Measurements from ENCODE around the gene P4HTM. TPM values are rescaled to one million over a fixed set of nuclear protein-coding genes. Genes with fewer than 3 reads are reported as not detected.

The P4HTM gene
- polyA plus RNA-seq, 2 donors: 10.7 to 14.5 TPM

DNA sequence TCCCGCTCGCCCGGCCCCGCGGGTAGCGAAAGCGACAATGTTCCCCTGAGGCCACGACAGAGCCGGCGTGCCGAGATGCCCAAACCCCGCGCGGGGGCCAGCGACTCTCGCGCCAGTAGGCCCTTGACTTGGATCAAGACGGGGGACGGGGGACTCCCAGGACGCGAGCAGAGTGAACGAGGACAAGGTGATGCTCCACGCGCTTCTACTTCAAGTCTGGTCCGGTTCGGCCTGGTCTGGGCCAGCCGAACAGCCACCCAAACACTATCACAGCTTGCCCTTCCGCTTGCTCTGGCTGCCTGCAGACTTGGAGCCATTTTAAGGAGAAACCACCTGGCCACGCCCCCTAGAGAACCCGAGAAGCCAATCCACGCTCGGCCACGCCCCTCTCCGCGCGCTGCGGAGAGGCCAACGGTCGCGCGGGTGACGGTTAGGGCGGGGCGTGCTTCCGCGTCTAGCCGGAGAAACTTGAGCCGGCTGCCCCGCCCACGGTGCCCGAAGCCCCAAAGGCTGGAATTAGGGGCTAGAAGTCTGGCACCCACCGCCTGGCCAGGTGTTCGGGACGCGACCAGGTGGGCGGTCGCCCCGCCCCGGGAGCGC is 31.3 kb downstream of the P4HTM start:
- WGBS, 2 donors: 0% methylated on average over 60 of the region's 60 CpGs
- peak overlapping the region; percentile 100 for H3K27ac ChIP-seq (ENCODE audit: low read depth in 2 of 2, low read length in 1 of 2)
- H3K36me3 ChIP-seq (ENCODE audit: control insufficient read depth in 2 of 2, insufficient read depth in 2 of 2, low read length in 1 of 2): peaks cover 2 to 30% of the 10 kb centered on the region in 2 donors
- peaks cover 8 to 25% of the 10 kb centered on the region in 2 donors for H3K4me1 ChIP-seq (ENCODE audit: control insufficient read depth in 2 of 2, insufficient read depth in 2 of 2, low read length in 1 of 2)
- H3K27me3 ChIP-seq (ENCODE audit: control insufficient read depth in 1 of 2, insufficient read depth in 2 of 2, low read length in 2 of 2): no peaks in the 10 kb centered on the region
- no peaks in the 10 kb centered on the region for H3K9me3 ChIP-seq (ENCODE audit: control insufficient read depth in 2 of 2, insufficient read depth in 1 of 2, low read depth in 1 of 2, low read length in 1 of 2)
- H3K4me3 ChIP-seq (ENCODE audit: low read depth in 1 of 2, low read length in 2 of 2): peak overlapping the region; percentile 68 to 94

DNA sequence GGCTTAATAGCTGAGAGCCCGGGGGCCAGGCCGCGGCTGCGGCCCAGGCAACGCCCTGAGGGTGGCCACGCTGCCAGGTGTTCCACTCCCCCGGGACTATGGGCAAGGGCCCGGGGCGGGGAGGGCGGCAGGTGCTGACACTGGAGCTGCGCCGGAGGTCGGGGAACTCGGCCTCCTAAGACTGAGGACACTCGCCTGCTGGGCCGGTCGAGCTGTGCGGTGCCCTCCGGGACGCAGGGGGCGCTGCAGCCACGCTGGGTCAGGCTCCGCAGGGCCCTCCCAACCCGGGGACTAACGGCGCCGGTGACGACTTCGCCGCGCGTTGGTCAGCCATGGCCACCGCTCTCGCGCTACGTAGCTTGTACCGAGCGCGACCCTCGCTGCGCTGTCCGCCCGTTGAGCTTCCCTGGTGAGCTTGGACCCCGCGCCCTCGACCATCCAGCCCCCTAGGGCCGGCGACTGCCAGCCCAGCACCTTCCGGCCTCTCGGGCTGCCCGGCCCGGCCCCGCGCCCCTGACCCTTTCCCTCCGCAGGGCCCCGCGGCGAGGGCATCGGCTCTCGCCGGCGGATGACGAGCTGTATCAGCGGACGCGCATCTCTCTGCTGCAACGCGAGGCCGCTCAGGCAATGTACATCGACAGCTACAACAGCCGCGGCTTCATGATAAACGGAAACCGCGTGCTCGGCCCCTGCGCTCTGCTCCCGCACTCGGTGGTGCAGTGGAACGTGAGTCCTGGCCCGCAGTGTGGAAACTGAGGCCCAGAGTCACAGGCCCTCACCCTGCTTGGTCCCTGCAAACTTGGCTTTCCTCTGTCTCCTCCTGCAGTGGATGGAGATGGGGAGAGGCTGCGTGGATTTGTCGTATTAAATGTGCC is 32.0 kb downstream of the P4HTM start, which contains the start of gene NDUFAF3:
Gene NDUFAF3, plus strand, starts transcription at position 309 of the 875 bp plus-strand sequence. Its CDS starts 24 bp downstream, at position 333.
- 0 to 1% methylated on average over 81 to 83 of the region's 83 CpGs for WGBS, 2 donors
- Histone ChIP-seq H3K9me3 (ENCODE audit: control insufficient read depth in 2 of 2, insufficient read depth in 1 of 2, low read depth in 1 of 2, low read length in 1 of 2) (no peaks in the 10 kb centered on the region), H3K27me3 (ENCODE audit: control insufficient read depth in 1 of 2, insufficient read depth in 2 of 2, low read length in 2 of 2) (no peaks in the 10 kb centered on the region), H3K4me3 (ENCODE audit: low read depth in 1 of 2, low read length in 2 of 2) (peak within 1 kb of the TSS; percentile 68 to 94), H3K4me1 (ENCODE audit: control insufficient read depth in 2 of 2, insufficient read depth in 2 of 2, low read length in 1 of 2) (peaks cover 8 to 24% of the 10 kb centered on the region in 2 donors), H3K27ac (ENCODE audit: low read depth in 2 of 2, low read length in 1 of 2) (peak within 1 kb of the TSS; percentile 100), H3K36me3 (ENCODE audit: control insufficient read depth in 2 of 2, insufficient read depth in 2 of 2, low read length in 1 of 2) (peaks cover 2 to 32% of the 10 kb centered on the region in 2 donors)

GRCh38 chr3:49022688-49023171 is 32.7 kb downstream of the P4HTM start:
- Histone ChIP-seq H3K4me3 (ENCODE audit: low read depth in 1 of 2, low read length in 2 of 2) (peak overlapping the region; percentile 68 to 94), H3K36me3 (ENCODE audit: control insufficient read depth in 2 of 2, insufficient read depth in 2 of 2, low read length in 1 of 2) (peaks cover 2 to 32% of the 10 kb centered on the region in 2 donors), H3K27me3 (ENCODE audit: control insufficient read depth in 1 of 2, insufficient read depth in 2 of 2, low read length in 2 of 2) (no peaks in the 10 kb centered on the region), H3K27ac (ENCODE audit: low read depth in 2 of 2, low read length in 1 of 2) (peak overlapping the region; percentile 100), H3K9me3 (ENCODE audit: control insufficient read depth in 2 of 2, insufficient read depth in 1 of 2, low read depth in 1 of 2, low read length in 1 of 2) (no peaks in the 10 kb centered on the region), H3K4me1 (ENCODE audit: control insufficient read depth in 2 of 2, insufficient read depth in 2 of 2, low read length in 1 of 2) (peaks cover 3 to 19% of the 10 kb centered on the region in 2 donors)
- 15 to 19% methylated on average over 11 to 12 of the region's 12 CpGs for WGBS, 2 donors

GRCh38 chr3:49023775-49024174 is 33.7 kb downstream of the P4HTM start:
- no peak overlapping the region for H3K4me3 ChIP-seq (ENCODE audit: low read depth in 1 of 2, low read length in 2 of 2)
- peaks cover 2 to 32% of the 10 kb centered on the region in 2 donors for H3K36me3 ChIP-seq (ENCODE audit: control insufficient read depth in 2 of 2, insufficient read depth in 2 of 2, low read length in 1 of 2)
- no peaks in the 10 kb centered on the region for H3K9me3 ChIP-seq (ENCODE audit: control insufficient read depth in 2 of 2, insufficient read depth in 1 of 2, low read depth in 1 of 2, low read length in 1 of 2)
- H3K4me1 ChIP-seq (ENCODE audit: control insufficient read depth in 2 of 2, insufficient read depth in 2 of 2, low read length in 1 of 2): peaks cover 3 to 25% of the 10 kb centered on the region in 2 donors
- WGBS, 2 donors: 82 to 85% methylated on average over 4 of the region's 4 CpGs
- H3K27me3 ChIP-seq (ENCODE audit: control insufficient read depth in 1 of 2, insufficient read depth in 2 of 2, low read length in 2 of 2): no peaks in the 10 kb centered on the region
- H3K27ac ChIP-seq (ENCODE audit: low read depth in 2 of 2, low read length in 1 of 2): no peak overlapping the region

- H3K4me3 ChIP-seq (ENCODE audit: low read depth in 1 of 2, low read length in 2 of 2): no peak overlapping the region
- H3K4me1 ChIP-seq (ENCODE audit: control insufficient read depth in 2 of 2, insufficient read depth in 2 of 2, low read length in 1 of 2): peaks cover 3 to 25% of the 10 kb centered on the region in 2 donors
- H3K27me3 ChIP-seq (ENCODE audit: control insufficient read depth in 1 of 2, insufficient read depth in 2 of 2, low read length in 2 of 2): no peaks in the 10 kb centered on the region
- no peaks in the 10 kb centered on the region for H3K9me3 ChIP-seq (ENCODE audit: control insufficient read depth in 2 of 2, insufficient read depth in 1 of 2, low read depth in 1 of 2, low read length in 1 of 2)
- no peak overlapping the region for H3K27ac ChIP-seq (ENCODE audit: low read depth in 2 of 2, low read length in 1 of 2)
- WGBS, 2 donors: 69 to 72% methylated on average over 5 of the region's 5 CpGs
- H3K36me3 ChIP-seq (ENCODE audit: control insufficient read depth in 2 of 2, insufficient read depth in 2 of 2, low read length in 1 of 2): peaks cover 2 to 32% of the 10 kb centered on the region in 2 donors
These were observed 34.4 kb downstream of the P4HTM start for GRCh38 chr3:49024449-49024848.

GRCh38 chr3:49025005-49025792 is 35.2 kb downstream of the P4HTM start:
- no peaks in the 10 kb centered on the region for H3K27me3 ChIP-seq (ENCODE audit: control insufficient read depth in 1 of 2, insufficient read depth in 2 of 2, low read length in 2 of 2)
- H3K27ac ChIP-seq (ENCODE audit: low read depth in 2 of 2, low read length in 1 of 2): no peak overlapping the region
- H3K4me3 ChIP-seq (ENCODE audit: low read depth in 1 of 2, low read length in 2 of 2): no peak overlapping the region
- WGBS, 2 donors: 62 to 75% methylated on average over 13 of the region's 13 CpGs
- peaks cover 3 to 24% of the 10 kb centered on the region in 2 donors for H3K4me1 ChIP-seq (ENCODE audit: control insufficient read depth in 2 of 2, insufficient read depth in 2 of 2, low read length in 1 of 2)
- no peaks in the 10 kb centered on the region for H3K9me3 ChIP-seq (ENCODE audit: control insufficient read depth in 2 of 2, insufficient read depth in 1 of 2, low read depth in 1 of 2, low read length in 1 of 2)
- peaks cover 2 to 32% of the 10 kb centered on the region in 2 donors for H3K36me3 ChIP-seq (ENCODE audit: control insufficient read depth in 2 of 2, insufficient read depth in 2 of 2, low read length in 1 of 2)

DNA sequence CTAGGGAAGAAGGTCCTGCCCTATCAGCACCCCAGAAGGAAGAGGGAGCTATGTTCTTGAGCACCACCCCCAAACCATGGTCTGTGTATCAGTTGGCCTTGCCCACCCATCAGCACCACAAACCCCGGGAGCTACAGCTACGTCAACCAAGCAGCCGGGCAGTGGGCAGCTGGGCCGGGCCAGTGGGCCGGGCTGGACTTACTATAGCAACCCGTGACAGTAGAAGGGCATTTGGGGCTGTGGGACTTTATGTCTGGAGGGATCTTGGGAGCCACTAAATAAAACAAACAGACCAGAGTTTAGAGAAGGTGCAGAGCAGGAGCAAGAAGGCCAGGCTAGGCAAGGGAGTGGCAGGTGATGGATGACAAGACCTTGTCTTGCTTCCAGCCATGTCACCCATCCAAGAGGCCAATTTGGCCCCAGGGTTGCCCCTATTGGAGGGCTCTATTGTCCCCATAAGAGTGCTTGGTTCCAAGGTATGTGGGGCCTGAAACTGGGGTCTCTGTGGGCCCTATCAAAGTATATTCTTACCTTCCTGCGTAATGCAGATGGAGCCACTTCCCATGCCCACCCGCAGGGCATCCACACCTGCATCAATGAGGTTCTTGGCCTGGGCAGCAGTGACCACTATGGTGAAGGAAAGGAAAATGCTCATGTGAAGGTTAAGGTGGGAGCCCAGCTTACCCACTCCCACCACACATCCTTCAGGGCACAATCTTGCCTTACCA is 35.9 kb downstream of the P4HTM start:
- 87 to 90% methylated on average over 8 of the region's 8 CpGs for WGBS, 2 donors
- Histone ChIP-seq H3K27ac (ENCODE audit: low read depth in 2 of 2, low read length in 1 of 2) (no peak overlapping the region), H3K9me3 (ENCODE audit: control insufficient read depth in 2 of 2, insufficient read depth in 1 of 2, low read depth in 1 of 2, low read length in 1 of 2) (no peaks in the 10 kb centered on the region), H3K4me1 (ENCODE audit: control insufficient read depth in 2 of 2, insufficient read depth in 2 of 2, low read length in 1 of 2) (peaks cover 3 to 20% of the 10 kb centered on the region in 2 donors), H3K4me3 (ENCODE audit: low read depth in 1 of 2, low read length in 2 of 2) (no peak overlapping the region), H3K27me3 (ENCODE audit: control insufficient read depth in 1 of 2, insufficient read depth in 2 of 2, low read length in 2 of 2) (no peaks in the 10 kb centered on the region), H3K36me3 (ENCODE audit: control insufficient read depth in 2 of 2, insufficient read depth in 2 of 2, low read length in 1 of 2) (peaks cover 2 to 36% of the 10 kb centered on the region in 2 donors)

GRCh38 chr3:49026536-49026935 is 36.5 kb downstream of the P4HTM start:
- Histone ChIP-seq H3K36me3 (ENCODE audit: control insufficient read depth in 2 of 2, insufficient read depth in 2 of 2, low read length in 1 of 2) (peaks cover 2 to 36% of the 10 kb centered on the region in 2 donors), H3K4me3 (ENCODE audit: low read depth in 1 of 2, low read length in 2 of 2) (no peak overlapping the region), H3K4me1 (ENCODE audit: control insufficient read depth in 2 of 2, insufficient read depth in 2 of 2, low read length in 1 of 2) (peaks cover 3 to 20% of the 10 kb centered on the region in 2 donors), H3K27ac (ENCODE audit: low read depth in 2 of 2, low read length in 1 of 2) (no peak overlapping the region), H3K27me3 (ENCODE audit: control insufficient read depth in 1 of 2, insufficient read depth in 2 of 2, low read length in 2 of 2) (no peaks in the 10 kb centered on the region), H3K9me3 (ENCODE audit: control insufficient read depth in 2 of 2, insufficient read depth in 1 of 2, low read depth in 1 of 2, low read length in 1 of 2) (no peaks in the 10 kb centered on the region)
- 88 to 91% methylated on average over 3 of the region's 3 CpGs for whole genome bisulfite sequencing, 2 donors
